Upper lobe of left lung (tissue), 4 donors: ENCODE data around the gene BABAM2.

ENCODE experiments used
- CTCF ChIP-seq, 6 experiments: fragments of 450-650 bp in 4 of 6; fragments of 200-600 bp in 2 of 6; sonication (generic) in 2 of 6; IDR thresholded peaks; one replicate each; pipeline ENCODE4 v1.5.1; 2016 to 2019; ENCODE audit warnings: antibody characterized with exemption in 6 of 6
- POLR2AphosphoS5 ChIP-seq, 2 donors: sonication (generic); formaldehyde crosslinking; IDR thresholded peaks; one replicate each; pipeline ENCODE4 v1.5.1; 2017; ENCODE audit warnings: antibody characterized with exemption in 2 of 2

- TF ChIP-seq POLR2AphosphoS5 (IDR thresholded peaks at IDR 0.05), result no peak
- no peak for TF ChIP-seq CTCF (IDR thresholded peaks at IDR 0.05)
Observed at GRCh38 chr2:28263690-28264089, 373.2 kb downstream of the BABAM2 start.
